HG03521 (cell line): ENCODE data around the gene GRK6.

ENCODE experiments used
- ATAC-seq: cut with Tn5 transposase; IDR thresholded peaks from one replicate; pipeline ENCODE4 v1.9.1; 2021; ENCODE audit warnings: mild to moderate bottlenecking, moderate library complexity; ENCODE audit not compliant: unreplicated experiment

Gene GRK6

DNA sequence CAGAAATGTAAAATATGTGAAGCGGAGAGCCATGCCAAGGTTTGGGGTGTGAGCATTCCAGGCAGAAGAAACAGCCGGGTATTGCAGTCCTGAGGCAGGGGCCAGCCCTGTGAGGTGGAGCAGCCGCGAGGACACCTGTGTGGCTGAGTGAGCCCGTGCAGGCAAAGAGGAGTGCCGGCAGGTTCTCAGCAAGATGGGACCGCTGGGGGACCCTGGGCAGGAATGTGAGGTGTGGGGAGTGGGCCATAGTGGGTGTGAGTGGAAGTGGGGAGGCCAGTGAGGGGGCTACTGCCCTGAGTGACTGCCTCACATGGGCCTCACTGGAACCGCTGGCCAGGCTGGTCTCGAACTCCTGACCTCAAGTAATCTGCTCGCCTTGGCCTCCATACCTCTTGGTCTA, 12.0 kb downstream of the GRK6 start:
- no peak for ATAC-seq

DNA sequence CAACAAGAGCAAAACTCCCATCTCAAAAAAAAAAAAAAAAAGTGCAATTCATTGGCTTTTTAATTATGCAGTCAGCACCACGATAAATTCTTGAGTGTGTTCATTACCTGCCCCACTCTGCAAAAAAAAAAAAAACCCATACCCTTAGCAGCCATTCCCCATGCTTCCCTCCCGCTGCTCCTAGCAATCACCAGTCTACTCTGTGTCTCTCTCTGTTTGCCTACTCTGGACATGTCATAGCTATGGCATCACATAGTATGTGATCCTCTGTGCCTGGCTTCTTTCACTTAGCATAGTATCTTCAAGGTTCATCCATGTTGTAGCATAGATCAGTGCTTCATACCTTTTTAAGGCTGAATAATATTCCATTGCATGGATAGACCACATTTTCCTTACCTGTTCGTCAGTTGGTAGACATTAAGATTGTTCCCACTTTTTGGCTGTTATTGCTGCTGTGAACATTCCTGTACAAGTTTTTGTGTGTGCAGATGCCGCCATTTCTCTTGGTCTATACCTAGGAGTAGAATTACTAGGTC, 13.1 kb downstream of the GRK6 start:
- no peak for ATAC-seq

DNA sequence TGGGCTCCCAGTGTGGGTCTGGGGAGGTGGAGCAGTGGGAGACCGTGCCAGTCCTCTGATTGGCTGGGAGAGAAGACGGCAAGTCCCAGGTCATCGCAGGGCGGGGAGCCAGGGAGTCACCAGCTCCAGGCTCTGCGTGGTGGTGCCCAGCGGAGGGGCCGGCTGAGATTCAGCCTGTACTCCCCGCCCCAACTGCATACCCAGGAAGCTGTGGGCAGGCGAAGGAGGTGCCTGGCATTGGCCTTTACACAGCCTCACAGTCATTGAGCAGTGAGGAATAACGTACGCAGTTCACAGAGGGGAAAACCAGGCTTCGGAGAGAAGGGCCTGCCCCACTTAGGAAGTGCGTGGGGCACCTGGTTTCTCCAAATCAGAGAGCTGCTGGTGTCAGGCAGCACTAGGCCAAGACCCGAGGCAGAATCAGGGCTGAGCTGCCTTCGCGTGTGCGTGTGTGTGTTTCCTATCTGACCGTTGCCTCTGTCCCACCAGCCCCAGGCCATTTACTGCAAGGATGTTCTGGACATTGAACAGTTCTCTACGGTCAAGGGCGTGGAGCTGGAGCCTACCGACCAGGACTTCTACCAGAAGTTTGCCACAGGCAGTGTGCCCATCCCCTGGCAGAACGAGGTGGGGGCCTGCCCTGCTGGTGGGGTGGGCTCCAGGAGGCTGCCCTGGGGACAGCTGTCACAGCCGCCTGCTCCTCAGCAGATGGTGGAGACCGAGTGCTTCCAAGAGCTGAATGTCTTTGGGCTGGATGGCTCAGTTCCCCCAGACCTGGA, 13.9 kb downstream of the GRK6 start:
- ATAC-seq, result no peak

DNA sequence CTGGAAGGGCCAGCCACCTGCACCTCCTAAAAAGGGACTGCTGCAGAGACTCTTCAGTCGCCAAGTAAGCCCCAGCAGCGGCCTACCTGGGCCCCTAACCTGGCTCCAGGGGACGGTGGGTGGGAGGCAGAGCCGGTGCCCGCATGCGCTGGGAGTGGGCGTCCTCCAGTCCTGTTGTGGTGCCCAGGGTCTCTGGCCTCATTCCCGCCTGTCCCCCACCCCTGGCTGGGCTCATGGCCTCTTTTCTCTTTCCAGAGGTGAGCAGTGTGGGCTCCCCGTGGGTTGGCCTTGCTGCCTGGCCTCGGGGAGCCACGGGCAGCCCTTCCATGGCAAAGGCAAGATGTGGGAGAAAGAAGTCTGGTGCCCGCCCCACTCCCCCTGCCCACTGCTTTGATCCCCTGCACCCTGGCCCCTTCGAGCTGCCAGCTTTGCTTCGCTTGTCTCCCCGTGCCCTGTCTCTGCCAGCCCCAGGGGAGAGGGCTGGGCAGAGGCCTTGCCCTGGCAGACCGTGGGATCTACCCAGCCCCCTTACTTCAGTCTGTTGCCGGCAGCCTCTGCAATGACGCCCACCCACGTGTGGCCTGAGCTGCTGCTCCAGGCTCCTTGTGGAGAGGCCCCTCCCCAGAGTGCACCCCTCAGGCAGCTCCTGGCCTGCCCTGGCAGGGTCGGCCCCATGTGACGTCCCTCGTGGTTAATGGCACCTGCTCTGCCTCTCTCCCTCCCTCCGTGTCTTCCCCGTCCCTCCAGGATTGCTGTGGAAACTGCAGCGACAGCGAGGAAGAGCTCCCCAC, 14.7 kb downstream of the GRK6 start:
- no peak for ATAC-seq

DNA sequence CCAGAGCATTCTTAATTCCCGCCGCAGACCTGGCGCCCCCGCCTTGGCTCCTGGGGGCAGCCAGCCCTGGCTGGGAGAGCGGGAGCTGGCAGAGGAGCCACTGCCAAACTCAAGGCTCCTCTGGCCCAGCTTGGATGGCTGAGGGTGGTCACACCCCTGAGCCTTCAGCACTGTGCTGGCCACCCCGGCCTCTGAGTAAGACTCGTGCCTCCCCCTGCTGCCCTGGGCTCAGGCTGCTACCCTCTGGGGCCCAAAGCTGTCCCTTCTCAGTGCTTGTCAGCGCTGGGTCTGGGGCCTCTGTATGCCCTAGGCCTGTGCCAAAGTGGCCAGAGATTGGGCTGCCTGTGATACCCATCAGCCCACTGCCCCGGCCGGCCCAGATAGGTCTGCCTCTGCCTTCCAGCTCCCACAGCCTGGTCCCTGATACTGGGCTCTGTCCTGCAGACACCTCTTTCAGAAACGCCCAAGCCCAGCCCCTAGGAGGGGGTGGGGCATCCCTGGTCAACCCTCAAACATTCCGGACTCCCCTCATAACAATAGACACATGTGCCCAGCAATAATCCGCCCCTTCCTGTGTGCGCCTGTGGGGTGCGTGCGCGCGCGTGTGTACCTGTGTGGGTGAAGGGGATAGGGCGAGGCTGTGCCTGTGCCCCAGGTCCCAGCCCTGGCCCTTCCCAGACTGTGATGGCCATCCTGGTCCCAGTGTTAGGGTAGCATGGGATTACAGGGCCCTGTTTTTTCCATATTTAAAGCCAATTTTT, 15.8 kb downstream of the GRK6 start:
- no peak for ATAC-seq

DNA sequence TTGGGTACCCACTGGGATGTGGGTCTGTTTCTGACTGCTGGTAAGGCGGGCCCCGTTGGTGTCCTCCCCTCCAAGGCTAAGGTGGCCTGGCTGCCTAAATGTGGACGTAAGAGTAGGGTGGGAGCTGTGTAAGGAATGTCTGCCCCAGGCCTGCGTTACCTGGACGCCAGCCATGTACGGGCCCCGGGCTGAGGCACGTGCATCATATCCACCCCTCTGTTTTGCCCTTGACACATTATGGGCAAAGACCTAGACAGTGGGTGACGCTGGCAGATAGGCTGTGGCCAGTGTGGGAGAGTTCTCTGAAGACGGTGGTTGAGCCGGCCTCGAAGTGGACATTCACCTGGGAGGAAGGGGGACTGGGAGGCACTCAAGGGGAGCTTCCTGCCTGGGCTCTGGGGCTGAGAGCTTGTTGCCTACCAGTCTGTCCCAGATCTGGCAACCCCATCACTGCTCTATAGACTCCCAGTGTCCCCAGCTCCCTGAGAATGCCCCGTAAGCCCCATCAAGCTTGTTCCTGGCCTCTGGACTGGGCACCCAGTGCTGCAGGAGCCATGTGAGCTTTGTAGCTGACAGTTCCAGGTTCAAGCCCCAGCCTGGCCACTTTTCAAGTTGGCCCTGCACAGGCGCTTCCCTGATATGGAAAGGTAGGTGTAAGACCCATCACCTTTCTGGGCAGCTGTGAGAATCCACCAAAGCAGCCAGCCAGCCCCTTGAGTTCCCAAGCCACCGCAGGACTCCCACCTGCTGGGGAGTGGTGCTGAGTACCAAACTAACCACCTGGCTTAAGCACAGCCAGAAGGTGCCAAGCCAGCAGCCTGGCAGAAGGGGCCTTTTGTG, 16.9 kb downstream of the GRK6 start:
- no peak for ATAC-seq

DNA sequence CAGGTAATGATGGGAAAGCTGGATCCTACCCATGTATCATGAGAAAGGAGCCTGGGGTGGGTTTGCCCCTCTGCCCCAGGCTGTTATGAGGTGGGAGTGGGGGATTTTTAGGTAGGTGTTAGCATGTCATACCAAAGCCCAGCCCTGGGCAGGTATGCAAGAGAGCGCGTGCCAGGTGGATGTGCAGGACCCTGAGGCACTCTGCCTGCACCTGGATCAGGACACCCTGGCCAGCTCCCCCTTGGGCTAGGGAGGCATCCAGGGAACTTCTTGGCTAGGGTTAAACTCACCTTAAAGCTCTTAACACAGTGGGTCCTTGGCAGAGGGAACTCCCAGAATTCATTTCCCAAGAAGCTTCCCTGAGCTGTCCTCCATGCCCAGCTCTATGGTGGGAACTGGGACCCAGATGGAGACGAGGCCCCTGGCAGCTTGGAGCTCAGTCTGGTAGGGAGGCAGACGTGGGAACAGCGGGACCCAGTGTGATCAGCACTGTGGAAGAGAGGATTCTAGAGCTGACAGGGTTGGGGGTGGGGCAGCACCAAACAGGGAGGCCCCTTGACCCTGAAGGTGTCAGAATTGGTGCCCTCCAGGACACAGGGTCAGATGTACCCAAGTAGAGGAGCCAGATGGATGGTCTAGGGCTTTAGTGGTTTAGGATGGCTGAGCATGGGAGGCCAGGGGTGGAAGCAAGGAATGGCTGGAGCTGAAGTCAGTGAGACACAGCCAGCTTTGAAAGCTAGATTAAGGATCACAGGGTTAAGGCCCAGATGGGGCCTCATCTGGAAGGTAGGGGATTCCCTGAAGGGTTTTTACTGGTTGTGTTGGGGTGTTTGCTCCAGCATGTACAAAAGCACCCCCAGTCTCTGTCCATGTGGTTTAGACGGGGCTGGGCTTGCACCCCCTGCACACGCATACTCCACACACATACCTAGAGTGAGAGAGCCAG, 17.9 kb downstream of the GRK6 start:
- no peak for ATAC-seq

DNA sequence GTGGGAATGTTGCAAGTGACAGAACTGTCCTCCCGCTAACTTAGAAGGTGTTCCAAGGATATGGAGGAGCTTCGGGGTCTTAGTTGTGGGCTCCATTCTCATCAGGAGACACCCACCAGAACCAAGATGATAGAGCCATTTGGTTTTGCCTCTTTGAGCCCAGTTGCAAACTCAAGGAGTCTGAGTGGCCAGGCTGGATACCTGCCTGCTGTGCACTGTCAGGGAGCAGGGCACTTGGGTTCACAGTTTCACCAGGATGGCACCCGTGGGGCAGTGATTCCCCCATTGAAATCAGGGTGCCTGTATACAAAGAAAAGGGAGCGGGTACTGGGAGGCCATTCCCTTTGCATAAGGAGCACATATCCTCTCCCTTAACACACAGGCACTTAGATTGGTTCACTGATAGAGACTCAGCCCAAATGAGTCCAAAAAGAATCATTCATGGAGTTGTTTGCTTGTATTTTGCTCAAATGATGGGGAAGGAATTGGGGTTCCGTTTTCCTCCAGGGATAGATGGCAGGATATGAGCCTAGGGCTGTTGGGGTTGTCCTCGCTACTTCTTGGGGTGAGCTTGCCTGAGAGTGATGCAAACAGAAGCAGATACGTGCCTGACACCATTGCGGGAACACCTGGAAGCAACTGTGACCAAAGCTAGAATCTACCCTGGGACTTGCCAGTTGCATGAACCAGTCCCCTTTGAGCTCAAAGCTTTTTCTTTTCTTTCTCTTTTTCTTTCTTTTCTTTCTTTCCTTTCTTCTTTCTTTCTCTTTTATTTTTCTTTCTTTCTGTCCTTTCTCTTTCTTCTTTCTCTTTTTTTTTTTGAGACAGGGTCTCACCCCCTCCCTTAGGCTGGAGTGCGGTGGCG, 18.8 kb downstream of the GRK6 start:
- ATAC-seq, result no peak

DNA sequence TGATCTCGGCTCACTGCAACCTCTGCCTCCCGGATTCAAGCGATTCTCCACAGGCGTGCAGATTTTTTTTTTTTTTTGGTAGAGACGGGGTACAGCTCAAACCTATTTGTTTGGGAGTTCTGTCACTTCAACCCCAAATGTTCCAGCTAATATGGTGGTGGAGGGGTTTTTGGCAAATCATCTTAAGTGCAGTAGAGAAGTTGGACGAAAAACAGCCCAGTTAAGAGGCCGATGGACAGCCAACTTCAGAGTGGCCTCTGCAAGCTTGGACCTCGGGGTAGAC, 19.4 kb downstream of the GRK6 start:
- ATAC-seq, result no peak

DNA sequence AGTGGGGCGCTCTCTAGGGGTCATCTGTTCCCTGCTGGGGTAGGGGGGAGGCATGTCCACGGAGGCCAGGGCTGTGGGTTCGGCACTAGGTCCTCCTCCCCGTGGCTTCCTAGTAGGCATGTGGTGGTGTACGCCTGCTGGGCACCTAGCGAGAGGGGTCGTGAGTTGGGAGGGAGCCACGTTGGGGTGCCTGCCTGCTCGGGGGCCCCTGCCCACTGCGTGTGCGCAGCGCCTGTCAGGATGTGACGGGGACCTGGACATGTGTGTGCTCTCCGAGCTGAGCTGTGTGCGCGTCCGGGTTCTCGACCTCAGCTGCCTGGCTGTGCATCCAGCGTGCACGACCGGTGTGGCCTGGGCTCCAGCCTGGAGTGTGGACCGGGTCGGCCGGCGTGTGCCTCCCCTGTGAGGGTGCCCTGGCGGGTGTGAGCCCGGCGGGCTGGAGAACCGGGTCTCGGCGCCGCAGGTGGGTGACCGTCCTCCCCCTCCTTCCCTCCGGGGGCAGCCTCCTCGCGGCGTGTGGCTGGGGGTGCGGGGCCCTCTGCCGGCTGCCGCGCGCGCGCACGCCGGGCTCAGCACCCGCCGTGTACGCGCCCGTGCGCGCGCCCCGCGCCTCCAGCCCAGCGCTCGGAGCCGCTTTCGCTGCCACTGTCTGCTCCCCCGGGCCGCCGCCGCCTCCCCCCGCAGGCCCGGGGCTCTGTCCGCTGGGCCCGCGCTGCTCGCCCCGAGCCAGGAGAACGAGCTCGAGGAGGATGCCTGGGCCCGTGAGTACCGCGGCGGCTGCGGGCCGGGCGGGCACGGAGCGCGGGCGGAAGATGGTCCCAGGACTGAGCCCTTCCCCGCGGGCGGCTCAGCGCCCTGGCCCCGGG, 20.0 kb downstream of the GRK6 start, which contains the start of gene PRR7:
TSS of gene PRR7 (plus strand) at position 615 of the 866 bp plus-strand sequence. CDS start 8,254 bp downstream, outside the sequence.
- peak; percentile 36 for ATAC-seq

DNA sequence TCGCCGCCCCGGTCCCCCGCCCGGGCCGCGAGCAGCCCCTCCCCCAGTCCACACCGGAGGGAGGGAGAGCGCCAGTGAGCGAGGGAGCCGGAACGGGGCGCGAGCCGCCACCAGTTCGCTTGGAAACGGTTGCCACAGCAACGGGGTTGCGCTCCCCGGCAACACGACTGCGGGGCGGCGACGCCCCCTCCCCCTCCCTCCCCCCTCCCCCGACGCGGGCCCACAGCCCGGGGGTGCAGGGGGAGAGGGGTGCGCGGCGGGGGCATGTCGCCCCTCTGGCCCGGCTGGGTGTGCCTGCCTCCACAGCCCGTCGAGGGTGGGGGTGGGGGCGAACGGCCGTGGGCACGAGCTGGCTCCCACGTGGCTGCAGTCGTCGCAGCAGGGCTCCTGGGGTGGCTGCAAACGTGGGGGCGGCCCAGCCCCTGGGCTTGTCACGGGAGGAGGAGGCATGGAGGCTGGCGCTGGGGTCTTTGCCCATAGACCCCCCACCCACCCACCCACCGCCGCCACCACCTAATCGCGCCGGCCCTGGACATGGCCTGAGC, 20.7 kb downstream of the GRK6 start:
- peak; percentile 40 for ATAC-seq

DNA sequence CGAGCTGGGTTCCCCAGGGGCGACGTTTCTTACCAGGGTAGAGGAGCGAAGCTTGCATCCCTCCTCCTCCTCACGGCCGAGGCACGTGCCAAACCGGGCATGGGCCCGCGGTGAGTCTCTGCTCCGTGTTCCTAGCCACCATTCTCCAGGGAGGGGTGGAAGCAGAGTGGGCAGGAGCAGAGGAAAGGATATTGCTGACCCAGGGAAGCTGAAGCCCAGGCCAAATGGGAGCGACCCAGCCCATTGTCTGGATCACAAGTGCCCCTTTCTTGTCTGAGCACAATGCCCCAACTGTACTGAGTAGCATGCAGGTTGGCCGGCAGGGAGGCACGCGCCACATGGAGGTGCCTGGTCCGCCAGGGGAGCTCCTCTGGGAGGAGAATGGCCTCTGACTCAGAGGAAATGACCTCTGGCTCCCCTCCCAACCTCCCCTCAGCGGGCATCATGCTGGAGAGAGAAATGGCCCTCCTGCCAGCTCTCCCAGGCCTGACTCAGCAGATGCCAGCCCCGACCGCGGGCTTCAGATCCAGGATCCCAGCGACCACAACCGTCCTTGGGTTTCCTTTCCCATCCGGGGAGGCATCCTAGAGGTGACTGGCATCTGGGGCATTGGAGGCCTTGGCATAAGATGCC, 21.3 kb downstream of the GRK6 start:
- no peak for ATAC-seq

DNA sequence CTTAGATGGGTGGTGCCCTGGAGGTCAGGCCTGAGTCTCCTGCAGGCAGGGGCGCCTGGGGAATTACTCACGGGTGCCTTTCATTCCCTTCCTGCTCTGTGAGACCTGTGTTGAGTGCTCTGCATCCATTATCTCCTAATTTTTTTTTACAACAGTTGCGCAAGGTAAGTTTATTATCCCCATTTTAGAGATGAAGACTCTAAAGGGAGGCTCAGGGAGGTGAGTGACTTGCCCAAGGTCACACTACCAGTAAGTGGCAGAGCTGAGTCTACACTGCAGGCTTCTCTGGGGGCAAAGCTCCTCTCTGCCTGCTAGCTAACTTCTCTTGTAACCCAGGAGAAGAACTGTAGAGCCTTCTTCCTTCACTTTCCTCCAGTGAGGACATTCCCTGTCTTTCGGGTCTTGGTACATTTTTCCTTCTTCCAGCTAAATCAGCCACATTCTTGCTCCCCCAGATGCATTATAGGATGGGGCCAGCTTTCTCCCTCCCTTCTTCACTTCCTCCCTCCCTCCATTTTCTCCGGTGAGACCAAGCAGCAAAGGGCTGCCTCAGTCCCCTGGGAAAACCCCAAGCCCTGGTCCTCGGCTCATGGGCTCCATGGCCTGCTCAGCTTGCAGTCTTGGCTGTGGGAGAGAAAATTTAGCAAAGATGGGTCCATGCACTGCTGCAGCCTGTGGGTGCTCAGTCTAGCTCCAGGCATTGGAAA, 21.9 kb downstream of the GRK6 start:
- ATAC-seq, result no peak

DNA sequence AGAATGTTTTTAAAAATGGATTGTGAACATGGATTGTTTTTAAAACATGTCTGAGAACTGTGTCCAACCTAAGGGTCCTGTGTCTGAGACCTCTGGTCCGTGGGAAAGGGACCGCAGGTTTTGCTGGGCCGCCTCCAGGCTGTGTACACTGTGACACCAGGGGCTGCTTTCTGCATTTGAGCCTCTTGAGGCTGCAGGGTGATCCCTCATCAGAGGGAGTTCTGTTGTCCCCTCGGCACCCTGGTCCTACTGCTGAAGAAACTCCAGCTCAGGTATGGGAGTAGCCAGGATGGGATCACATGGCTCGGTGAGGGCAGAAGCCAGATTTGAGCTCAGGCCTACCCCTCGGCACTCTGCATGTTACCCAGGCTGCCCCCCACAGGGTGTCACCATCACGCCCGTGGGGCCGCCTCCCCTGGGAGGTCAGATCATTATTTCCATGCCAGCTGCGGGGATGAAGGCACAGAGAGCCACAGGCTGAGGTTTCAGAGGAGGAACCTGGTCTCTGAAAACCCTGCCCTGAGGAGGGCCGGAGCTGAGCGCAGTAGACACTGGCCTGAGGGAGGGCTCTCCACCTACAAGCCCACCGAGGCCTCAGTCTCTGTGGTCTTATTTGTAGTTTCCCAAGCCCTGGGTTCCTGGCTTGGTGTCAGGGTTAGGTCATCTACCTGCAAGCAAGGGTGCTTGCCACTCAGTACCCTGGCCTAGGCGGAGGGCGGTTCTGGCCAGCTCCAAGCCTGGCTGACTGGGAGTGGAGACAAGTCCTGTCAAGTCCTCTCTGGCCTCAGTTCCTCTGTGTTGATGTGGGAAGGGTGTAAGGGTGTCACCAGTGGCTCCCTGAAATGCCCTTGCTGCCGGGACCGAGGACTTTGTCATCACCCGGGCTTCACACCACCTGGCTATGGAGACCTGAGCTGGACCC, 22.9 kb downstream of the GRK6 start:
- ATAC-seq, result no peak
